Glomerular visceral epithelial cell (primary cell): ENCODE data around the gene PLEKHG4.

Experiments
- DNase-seq: peaks from one replicate; pipeline ENCODE4 v3.0.0-alpha.2; 2016; ENCODE audit errors: extremely low spot score

PLEKHG4 gene

GRCh38 chr16:67279296-67280089 lies at the start of gene PLEKHG4:
Gene PLEKHG4, plus strand, starts transcription at chr16:67279532. Its CDS starts 513 bp downstream, at chr16:67280045.
- DNase-seq: peak; percentile 69

DNA sequence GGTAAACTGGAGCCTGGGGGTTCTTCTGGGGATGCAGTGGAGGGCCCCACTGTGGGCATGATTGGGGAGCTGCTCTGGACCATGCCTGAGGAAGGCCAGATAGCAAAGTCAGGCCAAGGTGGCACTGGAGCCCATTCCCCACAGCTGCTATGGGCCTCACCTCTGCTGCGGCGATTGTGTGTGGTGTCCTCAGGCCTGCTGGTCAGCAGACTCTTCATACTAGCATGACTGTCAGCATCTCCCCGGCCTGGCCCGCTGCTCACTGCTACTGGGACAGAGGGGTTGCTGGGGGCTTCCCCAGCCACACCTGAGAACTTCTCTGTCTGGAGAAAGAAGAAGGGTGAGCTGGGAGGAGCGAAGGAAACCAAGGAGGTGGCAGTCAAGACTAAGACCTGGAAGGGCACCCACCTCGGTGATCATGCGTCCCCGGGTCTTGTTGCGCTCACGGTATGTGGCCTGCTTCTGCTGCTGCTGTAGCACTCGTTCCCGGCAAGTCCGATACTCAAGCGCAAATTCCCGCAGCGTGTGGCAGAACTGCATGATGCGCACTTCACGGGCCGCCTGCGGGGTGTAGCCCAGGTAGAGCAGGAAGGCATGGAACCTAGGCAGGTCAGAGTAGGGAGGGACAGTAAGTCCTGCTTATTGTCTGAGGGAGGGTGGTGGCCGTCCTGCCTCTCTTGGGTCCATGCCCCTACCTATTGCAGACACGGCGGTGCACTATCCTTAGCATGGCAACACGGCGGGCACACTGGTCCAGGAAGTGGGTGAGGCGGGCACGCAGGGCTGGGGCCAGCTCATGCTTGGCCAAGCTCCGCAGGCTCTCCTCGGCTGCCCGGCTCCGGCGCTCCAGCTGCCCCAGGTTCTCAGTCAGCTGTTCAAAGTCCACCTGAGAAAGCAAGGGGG lies 49.2 kb upstream of the PLEKHG4 start:
- DNase-seq: no peak

DNA sequence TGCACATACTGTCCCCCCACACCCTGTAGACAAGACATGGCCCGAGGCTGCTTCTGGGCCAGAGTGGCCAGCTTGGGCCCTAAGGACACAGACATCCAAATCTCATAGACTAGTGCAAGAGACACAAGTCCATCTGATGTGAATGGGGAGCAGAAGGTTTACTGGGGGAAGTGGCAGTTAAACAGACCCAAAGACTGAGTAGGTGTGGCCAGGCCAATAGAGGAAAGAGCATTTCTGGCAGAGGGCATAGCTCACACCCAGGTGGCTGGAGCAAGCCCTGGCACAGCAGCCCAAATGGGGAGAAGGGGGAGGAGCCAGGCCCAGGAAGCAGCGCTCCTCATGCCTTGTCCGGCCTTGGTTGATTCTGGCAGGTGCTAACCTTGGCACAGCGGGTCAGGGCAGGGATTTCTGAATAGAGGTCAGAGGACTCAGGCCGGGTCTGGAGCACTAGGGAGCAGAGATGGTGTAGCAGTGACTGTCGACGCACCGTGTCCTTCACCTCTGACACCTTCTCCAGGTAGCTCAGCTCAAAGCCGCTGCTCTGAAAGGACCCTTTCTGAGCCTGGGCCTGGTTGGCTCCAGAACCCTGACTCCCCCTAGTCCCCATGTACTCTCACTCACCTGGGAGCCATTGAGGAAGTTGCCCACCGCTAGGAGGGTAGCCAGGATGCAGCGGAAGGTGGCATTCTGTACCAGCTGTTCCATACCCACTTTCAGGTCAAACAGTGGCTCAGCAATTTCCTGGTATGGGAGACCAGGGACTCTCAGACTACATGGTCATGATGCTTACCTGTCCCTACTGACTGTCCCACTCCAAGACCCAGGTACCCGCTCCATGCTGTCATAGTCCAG lies 48.3 kb upstream of the PLEKHG4 start:
- DNase-seq: no peak

DNA sequence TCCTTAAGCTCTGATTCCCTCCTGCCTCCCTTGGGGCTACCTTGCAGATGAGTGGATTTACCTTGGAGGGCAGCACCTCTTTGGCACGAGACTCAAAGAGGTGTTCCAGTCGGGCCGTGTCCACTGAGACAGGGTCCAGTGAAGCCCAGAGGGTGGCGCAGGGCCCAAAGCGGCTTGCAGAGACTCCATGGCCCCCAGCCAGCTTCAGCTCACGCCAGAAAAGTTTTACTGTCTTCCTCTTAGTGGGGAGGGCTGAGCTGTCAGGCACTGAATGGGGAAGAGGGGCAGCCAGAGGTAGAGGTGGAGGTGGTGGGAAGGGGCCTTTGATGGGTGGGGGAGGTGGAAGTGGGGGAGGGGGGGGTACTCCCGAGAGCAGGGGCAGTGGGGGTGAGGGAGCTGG lies 45.7 kb upstream of the PLEKHG4 start:
- DNase-seq: no peak

- DNase-seq: no peak
These were observed 45.1 kb upstream of the PLEKHG4 start for GRCh38 chr16:67234180-67234597.

GRCh38 chr16:67235816-67236562 lies 43.3 kb upstream of the PLEKHG4 start:
- no peak for DNase-seq

GRCh38 chr16:67236563-67237395 lies 42.6 kb upstream of the PLEKHG4 start:
- DNase-seq: peak; percentile 45

GRCh38 chr16:67237396-67238277 lies 41.7 kb upstream of the PLEKHG4 start:
- no peak for DNase-seq

DNA sequence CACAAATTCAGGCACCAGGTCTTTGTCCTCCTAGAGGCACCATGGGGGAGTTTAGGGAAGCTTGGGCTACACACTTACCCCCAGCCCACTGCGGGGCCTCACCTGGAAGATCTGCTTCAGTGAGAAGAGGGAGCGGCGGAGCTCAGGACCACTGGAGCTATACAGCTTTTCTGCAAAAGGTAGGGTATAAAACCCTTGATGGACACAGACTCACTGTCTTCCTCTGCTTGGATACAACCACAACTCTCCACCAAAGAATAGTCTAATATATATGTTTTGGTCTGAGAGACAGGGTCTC lies 41.1 kb upstream of the PLEKHG4 start:
- DNase-seq: no peak

- DNase-seq: no peak
These were observed 40.4 kb upstream of the PLEKHG4 start for GRCh38 chr16:67238806-67239470.

GRCh38 chr16:67240506-67240905 lies 38.8 kb upstream of the PLEKHG4 start:
- no peak for DNase-seq

DNA sequence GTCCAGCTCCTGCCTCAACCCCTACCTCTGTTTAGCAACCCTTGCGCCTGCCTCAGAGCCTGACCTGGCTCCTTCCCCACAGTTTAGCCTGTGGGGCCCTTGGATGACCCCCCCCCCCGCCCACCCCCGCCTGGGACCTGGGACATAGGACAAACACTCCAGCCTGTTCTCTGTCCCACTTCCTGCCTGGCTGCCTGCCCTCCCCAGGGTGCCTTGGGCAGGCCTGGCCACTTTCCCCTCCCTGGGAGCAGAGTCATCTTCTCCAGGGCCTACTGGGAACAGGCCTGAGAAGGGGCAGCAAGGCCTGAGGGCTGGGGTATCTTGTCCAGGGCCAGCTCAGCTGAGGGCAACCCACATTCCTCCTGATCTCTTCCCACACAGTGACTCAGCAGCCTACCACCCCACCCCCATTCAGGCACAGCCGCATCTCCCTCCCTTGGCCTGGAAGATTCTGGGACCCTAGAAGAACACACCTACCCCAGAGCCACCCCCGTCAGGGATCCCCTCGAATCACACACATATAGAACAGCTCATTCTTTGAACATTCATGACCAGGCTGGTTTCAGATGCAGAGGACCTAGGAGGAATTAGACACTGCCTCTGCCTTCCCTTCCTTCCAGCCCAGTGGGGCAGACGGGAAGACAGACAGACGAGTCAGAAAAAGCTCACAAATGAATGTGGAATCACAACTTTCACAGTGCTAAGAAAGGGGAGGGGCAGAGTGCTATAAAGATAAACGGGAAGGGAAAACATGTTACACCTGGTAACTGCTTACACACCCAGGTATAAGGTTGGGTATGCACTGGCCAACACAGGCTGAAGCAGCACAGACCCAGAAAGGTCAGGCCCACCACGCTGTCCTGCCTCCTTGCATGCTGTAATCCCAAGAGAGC lies 38.1 kb upstream of the PLEKHG4 start:
- DNase-seq: peak; percentile 87

- no peak for DNase-seq
These were observed 37.1 kb upstream of the PLEKHG4 start for GRCh38 chr16:67242138-67242730.

DNA sequence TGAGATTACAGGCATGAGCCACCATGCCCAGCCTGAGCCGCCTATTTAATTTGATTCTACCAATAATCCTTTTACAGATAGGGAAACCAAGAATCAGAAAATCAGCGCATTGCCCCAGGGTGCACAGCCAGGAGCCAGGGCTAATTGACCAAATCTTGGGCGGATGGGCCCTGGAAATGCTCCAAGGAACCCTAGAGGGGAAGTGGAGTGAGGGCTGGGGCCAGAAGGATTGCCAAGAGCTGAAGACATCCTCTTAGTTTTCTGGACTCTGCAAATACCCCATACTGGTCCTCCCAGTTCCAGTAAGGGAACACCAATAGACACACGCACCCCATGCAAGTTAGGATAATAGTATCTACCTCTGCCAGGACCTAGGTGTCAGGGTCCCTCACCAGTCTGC lies 35.9 kb upstream of the PLEKHG4 start:
- DNase-seq: no peak

- peak; percentile 74 for DNase-seq
These were observed 34.7 kb upstream of the PLEKHG4 start for GRCh38 chr16:67244387-67245185.

- DNase-seq: no peak
These were observed 34.1 kb upstream of the PLEKHG4 start for GRCh38 chr16:67245186-67245585.

DNA sequence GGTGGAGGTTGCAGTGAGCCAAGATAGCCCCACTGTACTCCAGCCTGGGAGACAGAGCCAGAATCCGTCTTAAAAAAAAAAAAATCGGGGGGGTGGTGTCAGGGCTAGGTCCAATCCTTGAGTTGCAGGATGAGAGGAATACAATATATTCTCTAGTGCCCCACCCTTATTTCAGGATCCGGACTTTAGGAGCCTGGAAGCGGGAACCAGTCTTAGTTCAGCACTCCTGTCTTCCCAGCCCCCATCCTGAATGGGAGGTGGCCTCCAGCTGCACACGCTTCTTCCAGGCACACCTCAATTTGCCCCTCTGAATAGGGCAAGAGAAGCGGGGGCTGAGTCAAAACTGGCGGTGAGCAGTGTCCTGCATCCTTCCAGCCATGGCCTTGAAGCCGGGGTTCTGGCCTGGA lies 33.7 kb upstream of the PLEKHG4 start:
- DNase-seq: no peak
